ENCODE data around the gene TBCD.

DNA sequence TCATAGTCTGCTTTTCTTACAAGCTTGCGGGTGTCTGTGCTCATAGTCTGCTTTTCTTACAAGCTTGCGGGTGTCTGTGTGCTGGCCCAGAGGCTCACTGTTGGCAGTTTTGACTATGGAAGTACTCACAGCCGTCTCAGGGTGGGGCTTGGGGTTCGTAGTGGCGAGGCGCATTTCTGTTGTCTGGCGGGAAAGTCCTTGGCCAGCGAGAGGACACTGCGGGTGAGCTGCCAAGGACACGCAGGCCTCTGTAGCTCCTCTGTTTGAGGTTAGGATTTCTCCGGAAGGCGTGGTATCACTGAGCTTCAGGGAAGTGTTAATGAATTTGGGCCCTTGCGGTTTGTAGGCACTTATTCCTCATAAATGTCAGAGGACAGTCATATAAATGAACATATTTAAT is 13.5 kb downstream of the TBCD start:
- no peak for TF ChIP-seq FOXM1 (IDR thresholded peaks at IDR 0.05; ENCODE audit: borderline replicate concordance)
- TF ChIP-seq SP1 (IDR thresholded peaks at IDR 0.05) = no peak
- TF ChIP-seq ELF4 (IDR thresholded peaks at IDR 0.05) = no peak
- no peak for TF ChIP-seq LEF1 (IDR thresholded peaks at IDR 0.05; ENCODE audit: borderline replicate concordance)
- TF ChIP-seq FOXA1 (IDR thresholded peaks at IDR 0.05) = no peak
- TF ChIP-seq CTBP1 (IDR thresholded peaks at IDR 0.05; ENCODE audit: borderline replicate concordance) = no peak
- TF ChIP-seq NFRKB (IDR thresholded peaks at IDR 0.05) = no peak
- TF ChIP-seq, protein P1, sequence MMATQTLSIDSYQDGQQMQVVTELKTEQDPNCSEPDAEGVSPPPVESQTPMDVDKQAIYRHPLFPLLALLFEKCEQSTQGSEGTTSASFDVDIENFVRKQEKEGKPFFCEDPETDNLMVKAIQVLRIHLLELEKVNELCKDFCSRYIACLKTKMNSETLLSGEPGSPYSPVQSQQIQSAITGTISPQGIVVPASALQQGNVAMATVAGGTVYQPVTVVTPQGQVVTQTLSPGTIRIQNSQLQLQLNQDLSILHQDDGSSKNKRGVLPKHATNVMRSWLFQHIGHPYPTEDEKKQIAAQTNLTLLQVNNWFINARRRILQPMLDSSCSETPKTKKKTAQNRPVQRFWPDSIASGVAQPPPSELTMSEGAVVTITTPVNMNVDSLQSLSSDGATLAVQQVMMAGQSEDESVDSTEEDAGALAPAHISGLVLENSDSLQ (IDR thresholded peaks at IDR 0.05) = no peak
- no peak for TF ChIP-seq BHLHE40 (IDR thresholded peaks at IDR 0.05; ENCODE audit: borderline replicate concordance)

All from HEK293T (cell line).